Suprapubic skin (tissue), 4 donors: ENCODE measurements around the gene PSME1. TPM values are rescaled to one million over a fixed set of nuclear protein-coding genes. Genes with fewer than 3 reads are reported as not detected.

ENCODE experiments used
- DNase-seq, 2 donors: peaks; one replicate each; pipeline ENCODE4 v3.0.0-alpha.2; 2019; ENCODE audit warnings: low spot score in 2 of 2
- H3K27ac ChIP-seq: fragments of 200-600 bp; sonication (generic); one replicate; pipeline ENCODE4 v1.5.1; 2019
- H3K27me3 ChIP-seq: fragments of 200-600 bp; sonication (generic); one replicate; pipeline ENCODE4 v1.5.1; 2019
- H3K36me3 ChIP-seq: fragments of 200-600 bp; sonication (generic); one replicate; pipeline ENCODE4 v1.5.1; 2019
- H3K4me1 ChIP-seq: fragments of 200-600 bp; sonication (generic); one replicate; pipeline ENCODE4 v1.5.1; 2019
- H3K4me3 ChIP-seq: fragments of 200-600 bp; sonication (generic); one replicate; pipeline ENCODE4 v1.5.1; 2019; ENCODE audit warnings: mild to moderate bottlenecking
- H3K9me3 ChIP-seq: fragments of 200-600 bp; sonication (generic); one replicate; pipeline ENCODE4 v1.5.1; 2019
- EP300 ChIP-seq: sonication (generic); formaldehyde crosslinking; IDR thresholded peaks from one replicate; pipeline ENCODE4 v1.6.1; 2017; ENCODE audit warnings: antibody characterized with exemption
- POLR2A ChIP-seq, 2 donors: fragments of 450-650 bp; IDR thresholded peaks; one replicate each; pipeline ENCODE4 v1.6.1; 2017; ENCODE audit warnings: antibody characterized with exemption in 2 of 2, mild to moderate bottlenecking in 2 of 2, moderate library complexity in 2 of 2
- POLR2AphosphoS5 ChIP-seq, 3 donors: sonication (generic); formaldehyde crosslinking; IDR thresholded peaks; one replicate each; pipeline ENCODE4 v1.6.1; 2017; ENCODE audit warnings: antibody characterized with exemption in 3 of 3
- WGBS: methylation state at CpG from one replicate; pipeline ENCODE4 v1.1.5; 2018; 5-methylcytosine and 5-hydroxymethylcytosine counted together
- total RNA-seq, 4 donors: library from RNA; depleted of rRNA; stranded (reverse); fragments of >200 nt; gene quantifications; one replicate each; pipeline ENCODE4 v1.1.0, GENCODE V29; 2016
- TF ChIP-seq, protein P1 (sequence below), 2 donors: fragments of 200-600 bp in 1 of 2; fragments of 450-650 bp in 1 of 2; sonication (generic) in 1 of 2; IDR thresholded peaks; one replicate each; pipeline ENCODE4 v1.5.1; 2016 to 2019; ENCODE audit warnings: antibody characterized with exemption in 2 of 2, mild to moderate bottlenecking in 1 of 2, moderate library complexity in 1 of 2

PSME1 gene
- total RNA-seq, 4 donors from 2014 or later = 72.3 to 113 (median 91.1) TPM

DNA sequence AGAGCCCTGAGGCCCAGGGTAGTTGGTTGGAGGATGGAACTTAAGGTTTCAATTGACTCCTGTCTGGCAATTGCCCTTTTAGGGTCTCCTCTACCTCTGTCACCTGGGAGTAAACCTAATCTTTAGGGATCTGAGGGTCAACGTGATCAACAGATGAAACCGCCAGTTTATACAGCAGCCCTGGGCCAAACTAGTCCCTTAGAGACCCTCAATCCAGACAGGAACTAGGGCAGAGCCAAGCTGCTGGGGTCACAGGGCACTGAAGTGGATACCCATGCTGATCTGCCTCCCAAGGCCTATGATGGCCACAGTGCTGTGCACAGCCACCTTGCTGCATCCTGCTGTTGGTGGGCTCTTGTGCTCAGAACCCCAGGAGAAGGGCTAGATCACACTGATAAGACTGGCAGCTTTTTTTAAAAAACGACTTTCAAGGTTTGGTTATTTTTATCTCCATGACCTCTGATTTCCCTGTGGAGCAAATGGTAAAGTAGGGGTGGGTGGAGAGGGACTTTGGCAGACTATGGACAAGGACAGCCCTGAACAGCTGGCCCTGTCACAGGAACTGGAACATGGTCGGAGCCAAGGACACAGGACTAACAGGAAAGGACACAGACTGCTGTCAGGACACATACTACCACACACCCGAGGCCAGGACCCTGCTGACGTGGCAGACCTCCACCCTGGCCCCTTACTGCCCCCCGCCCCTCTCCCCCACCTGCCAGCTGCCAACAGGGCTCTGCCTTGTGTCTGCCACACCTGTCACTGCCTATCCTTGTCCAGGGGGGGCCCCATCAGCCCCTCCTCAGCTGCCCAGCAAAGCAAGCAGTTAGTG, 5.1 kb upstream of the PSME1 start:
- Histone ChIP-seq H3K4me1 (peaks cover 16% of the 10 kb centered on the region), H3K27me3 (no peaks in the 10 kb centered on the region), H3K36me3 (no peaks in the 10 kb centered on the region), H3K27ac (peak overlapping the region; percentile 24), H3K9me3 (no peaks in the 10 kb centered on the region), H3K4me3 (no peak overlapping the region)
- 52% methylated on average over 4 of the region's 7 CpGs for WGBS
- DNase-seq = no peak
- TF ChIP-seq POLR2A (IDR thresholded peaks at IDR 0.05) = no peak
- no peak for TF ChIP-seq EP300
- TF ChIP-seq, protein P1, sequence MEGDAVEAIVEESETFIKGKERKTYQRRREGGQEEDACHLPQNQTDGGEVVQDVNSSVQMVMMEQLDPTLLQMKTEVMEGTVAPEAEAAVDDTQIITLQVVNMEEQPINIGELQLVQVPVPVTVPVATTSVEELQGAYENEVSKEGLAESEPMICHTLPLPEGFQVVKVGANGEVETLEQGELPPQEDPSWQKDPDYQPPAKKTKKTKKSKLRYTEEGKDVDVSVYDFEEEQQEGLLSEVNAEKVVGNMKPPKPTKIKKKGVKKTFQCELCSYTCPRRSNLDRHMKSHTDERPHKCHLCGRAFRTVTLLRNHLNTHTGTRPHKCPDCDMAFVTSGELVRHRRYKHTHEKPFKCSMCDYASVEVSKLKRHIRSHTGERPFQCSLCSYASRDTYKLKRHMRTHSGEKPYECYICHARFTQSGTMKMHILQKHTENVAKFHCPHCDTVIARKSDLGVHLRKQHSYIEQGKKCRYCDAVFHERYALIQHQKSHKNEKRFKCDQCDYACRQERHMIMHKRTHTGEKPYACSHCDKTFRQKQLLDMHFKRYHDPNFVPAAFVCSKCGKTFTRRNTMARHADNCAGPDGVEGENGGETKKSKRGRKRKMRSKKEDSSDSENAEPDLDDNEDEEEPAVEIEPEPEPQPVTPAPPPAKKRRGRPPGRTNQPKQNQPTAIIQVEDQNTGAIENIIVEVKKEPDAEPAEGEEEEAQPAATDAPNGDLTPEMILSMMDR (IDR thresholded peaks at IDR 0.05) = no peak
- no peak for TF ChIP-seq POLR2AphosphoS5 (IDR thresholded peaks at IDR 0.05)

DNA sequence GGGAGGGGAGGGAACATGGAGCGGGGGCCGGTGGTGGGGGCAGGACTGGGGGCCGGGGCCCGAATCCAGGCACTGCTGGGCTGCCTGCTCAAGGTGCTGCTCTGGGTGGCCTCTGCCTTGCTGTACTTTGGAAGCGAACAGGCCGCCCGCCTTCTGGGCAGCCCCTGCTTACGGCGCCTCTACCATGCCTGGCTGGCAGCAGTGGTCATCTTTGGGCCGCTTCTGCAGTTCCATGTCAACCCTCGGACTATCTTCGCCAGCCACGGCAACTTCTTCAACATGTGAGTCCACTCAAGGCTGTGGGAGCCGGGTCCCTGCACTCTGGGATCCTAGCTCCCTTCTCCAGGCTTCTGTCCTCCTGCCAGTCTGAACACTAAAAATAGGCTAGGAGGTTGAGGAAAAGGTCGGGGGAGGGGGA, 4.4 kb upstream of the PSME1 start:
- no peaks in the 10 kb centered on the region for H3K9me3 ChIP-seq
- TF ChIP-seq, protein P1 (IDR thresholded peaks at IDR 0.05) = no peak
- TF ChIP-seq POLR2AphosphoS5 (IDR thresholded peaks at IDR 0.05) (no peak), POLR2A (IDR thresholded peaks at IDR 0.05) (no peak)
- H3K27me3 ChIP-seq = no peaks in the 10 kb centered on the region
- no peak overlapping the region for H3K4me3 ChIP-seq
- 89% methylated on average over 9 of the region's 15 CpGs for WGBS
- no peaks in the 10 kb centered on the region for H3K36me3 ChIP-seq
- H3K4me1 ChIP-seq = peaks cover 19% of the 10 kb centered on the region
- no peak for DNase-seq
- H3K27ac ChIP-seq = peak overlapping the region; percentile 24

DNA sequence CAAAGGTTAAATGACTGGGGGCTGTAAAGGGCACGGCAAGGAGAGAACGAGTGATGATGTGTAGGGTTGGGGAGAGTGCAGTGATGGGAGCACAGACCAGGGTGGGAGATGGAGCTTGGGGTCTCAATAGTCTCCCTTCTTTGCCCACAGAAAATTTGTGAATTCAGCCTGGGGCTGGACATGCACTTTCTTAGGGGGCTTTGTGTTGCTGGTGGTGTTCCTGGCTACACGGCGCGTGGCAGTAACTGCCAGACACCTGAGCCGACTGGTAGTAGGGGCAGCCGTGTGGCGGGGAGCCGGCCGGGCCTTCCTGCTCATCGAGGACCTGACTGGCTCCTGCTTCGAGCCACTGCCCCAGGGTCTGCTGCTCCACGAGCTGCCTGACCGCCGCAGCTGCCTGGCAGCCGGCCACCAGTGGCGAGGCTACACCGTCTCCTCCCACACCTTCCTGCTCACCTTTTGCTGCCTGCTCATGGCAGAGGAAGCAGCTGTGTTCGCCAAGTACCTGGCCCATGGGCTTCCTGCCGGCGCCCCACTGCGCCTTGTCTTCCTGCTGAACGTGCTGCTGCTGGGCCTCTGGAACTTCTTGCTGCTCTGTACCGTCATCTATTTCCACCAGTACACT, 3.8 kb upstream of the PSME1 start:
- WGBS = 53% methylated on average over 14 of the region's 24 CpGs
- Histone ChIP-seq H3K4me1 (peaks cover 25% of the 10 kb centered on the region), H3K27me3 (no peaks in the 10 kb centered on the region), H3K4me3 (no peak overlapping the region), H3K9me3 (no peaks in the 10 kb centered on the region), H3K36me3 (no peaks in the 10 kb centered on the region), H3K27ac (peak overlapping the region; percentile 44)
- no peak for DNase-seq
- no peak for TF ChIP-seq EP300
- TF ChIP-seq POLR2AphosphoS5 (IDR thresholded peaks at IDR 0.05) = no peak

DNA sequence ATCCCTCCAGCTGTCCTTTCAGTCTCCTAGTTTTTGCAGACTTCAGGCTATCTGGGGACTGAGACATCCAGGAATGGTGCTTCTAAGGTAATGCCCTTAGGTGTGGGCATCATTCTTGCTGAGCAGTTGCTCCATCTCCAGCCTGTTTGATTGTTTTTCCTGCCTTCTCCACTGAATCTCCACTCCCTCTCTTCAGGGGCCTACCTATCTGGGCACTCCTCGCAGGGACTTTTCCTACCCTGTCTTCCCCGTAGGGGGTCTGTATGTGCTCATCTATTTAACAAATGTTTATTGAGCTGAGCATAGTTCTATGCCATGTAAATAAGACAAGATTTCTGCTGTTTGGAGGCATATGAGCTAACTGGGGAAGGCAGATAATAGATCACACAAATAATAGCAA, 3.0 kb upstream of the PSME1 start:
- DNase-seq = no peak
- H3K27me3 ChIP-seq = no peaks in the 10 kb centered on the region
- TF ChIP-seq POLR2AphosphoS5 (IDR thresholded peaks at IDR 0.05) (no peak), POLR2A (IDR thresholded peaks at IDR 0.05) (no peak), EP300 (no peak)
- TF ChIP-seq, protein P1 (IDR thresholded peaks at IDR 0.05) = no peak
- H3K27ac ChIP-seq = no peak overlapping the region
- no peaks in the 10 kb centered on the region for H3K9me3 ChIP-seq
- 94% methylated on average over 2 of the region's 2 CpGs for WGBS
- H3K4me1 ChIP-seq = peaks cover 33% of the 10 kb centered on the region
- H3K4me3 ChIP-seq = no peak overlapping the region
- peaks cover 6% of the 10 kb centered on the region for H3K36me3 ChIP-seq

DNA sequence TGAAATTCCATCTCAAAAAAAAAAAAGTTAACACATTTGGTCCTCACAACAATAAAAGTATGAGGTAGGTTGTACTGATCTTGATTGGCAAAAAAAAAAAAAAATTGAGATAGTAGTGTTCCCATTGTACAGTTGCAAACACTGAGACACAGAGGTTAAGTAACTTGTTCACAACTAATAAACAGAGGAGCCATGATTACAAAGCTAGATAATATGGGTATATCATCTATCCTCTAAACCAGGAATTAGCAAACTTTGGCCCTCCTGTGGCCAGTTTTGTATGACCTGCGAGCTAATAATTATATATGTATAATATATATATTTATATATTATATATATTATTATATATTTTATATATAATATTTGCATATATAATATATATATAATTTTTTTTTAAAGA, 2.3 kb upstream of the PSME1 start:
- WGBS = 100% methylated on average over 1 of the region's 1 CpG
- Histone ChIP-seq H3K27me3 (no peaks in the 10 kb centered on the region), H3K9me3 (no peaks in the 10 kb centered on the region), H3K27ac (no peak overlapping the region), H3K4me3 (no peak overlapping the region), H3K36me3 (peaks cover 13% of the 10 kb centered on the region), H3K4me1 (peaks cover 34% of the 10 kb centered on the region)
- no peak for DNase-seq
- TF ChIP-seq, protein P1 (IDR thresholded peaks at IDR 0.05) = no peak
- TF ChIP-seq POLR2AphosphoS5 (IDR thresholded peaks at IDR 0.05) (no peak), EP300 (no peak), POLR2A (IDR thresholded peaks at IDR 0.05) (no peak)
